ENCODE data around the gene NISCH.
"Not testable (repeated sequence)": the region's sequence is repeated elsewhere in the genome, so short reads cannot be mapped to it uniquely, and the experiment has no call there.

NISCH gene

GRCh38 chr3:52525680-52526561, 70.5 kb downstream of the NISCH start:
- no peak for DNase-seq (ENCODE audit: low read depth in 2 of 2)

- DNase-seq (ENCODE audit: low read depth in 2 of 2), result not testable (repeated sequence)
Measured at GRCh38 chr3:52526671-52527038, 71.3 kb downstream of the NISCH start.

- DNase-seq (ENCODE audit: low read depth in 2 of 2), result no peak
Measured at GRCh38 chr3:52527039-52527731, 71.8 kb downstream of the NISCH start.

GRCh38 chr3:52527732-52528585, 72.6 kb downstream of the NISCH start:
- no peak for DNase-seq (ENCODE audit: low read depth in 2 of 2)

- DNase-seq (ENCODE audit: low read depth in 2 of 2), result no peak
Measured at GRCh38 chr3:52528586-52529375, 73.4 kb downstream of the NISCH start.

- no peak for DNase-seq (ENCODE audit: low read depth in 2 of 2)
Measured at GRCh38 chr3:52529376-52530333, 74.3 kb downstream of the NISCH start.

GRCh38 chr3:52530918-52531826, 75.8 kb downstream of the NISCH start:
- DNase-seq (ENCODE audit: low read depth in 2 of 2), result no peak

- no peak for DNase-seq (ENCODE audit: low read depth in 2 of 2)
Measured at GRCh38 chr3:52531860-52532516, 76.6 kb downstream of the NISCH start.

GRCh38 chr3:52532517-52532837, 77.1 kb downstream of the NISCH start:
- DNase-seq (ENCODE audit: low read depth in 2 of 2), result no peak

GRCh38 chr3:52532838-52533622, 77.6 kb downstream of the NISCH start:
- no peak for DNase-seq (ENCODE audit: low read depth in 2 of 2)

GRCh38 chr3:52533623-52534280, 78.3 kb downstream of the NISCH start, which contains the start of gene NT5DC2:
TSS of gene NT5DC2 (minus strand) at chr3:52533857. CDS start at chr3:52533737, 120 bp downstream.
- DNase-seq (ENCODE audit: low read depth in 2 of 2), result peak; percentile 26 to 44

- no peak for DNase-seq (ENCODE audit: low read depth in 2 of 2)
Measured at GRCh38 chr3:52534281-52535183, 79.1 kb downstream of the NISCH start.

GRCh38 chr3:52535411-52536111, 80.2 kb downstream of the NISCH start:
- no peak for DNase-seq (ENCODE audit: low read depth in 2 of 2)

- DNase-seq (ENCODE audit: low read depth in 2 of 2), result no peak
Measured at GRCh38 chr3:52536112-52536368, 80.6 kb downstream of the NISCH start.

GRCh38 chr3:52536369-52537164, 81.2 kb downstream of the NISCH start, which contains the start of gene UQCC5:
TSS of gene UQCC5 (plus strand) at chr3:52536605. CDS start at chr3:52536756, 151 bp downstream.
- DNase-seq (ENCODE audit: low read depth in 2 of 2), result peak; percentile 92
